Measurements from ENCODE around the gene CYP27C1. TPM values are rescaled to one million over a fixed set of nuclear protein-coding genes. Genes with fewer than 3 reads are reported as not detected.
"Not testable (repeated sequence)": the region's sequence is repeated elsewhere in the genome, so short reads cannot be mapped to it uniquely, and the experiment has no call there.

Gene CYP27C1
- total RNA-seq, 4 donors from 2014 or later: 1.8 to 12.7 (median 2.9) TPM

GRCh38 chr2:127226520-127227263, 6.6 kb upstream of the CYP27C1 start:
- TF ChIP-seq CTCF (IDR thresholded peaks at IDR 0.05): no peak
- no peak for TF ChIP-seq EP300 (IDR thresholded peaks at IDR 0.05)
- no peak for TF ChIP-seq POLR2AphosphoS5 (IDR thresholded peaks at IDR 0.05)
- no peak for TF ChIP-seq POLR2A (IDR thresholded peaks at IDR 0.05)
- Histone ChIP-seq H3K27ac (peak overlapping the region; percentile 25), H3K36me3 (no peaks in the 10 kb centered on the region), H3K4me3 (peak overlapping the region; percentile 20), H3K27me3 (no peaks in the 10 kb centered on the region), H3K4me1 (peaks cover 17% of the 10 kb centered on the region), H3K9me3 (no peaks in the 10 kb centered on the region)
- 29% methylated on average over 10 of the region's 10 CpGs for WGBS
- DNase-seq (ENCODE audit: low spot score in 2 of 2): no peak

GRCh38 chr2:127226132-127226519, 6.0 kb upstream of the CYP27C1 start:
- peaks cover 3% of the 10 kb centered on the region for H3K27me3 ChIP-seq
- no peak for DNase-seq (ENCODE audit: low spot score in 2 of 2)
- H3K4me1 ChIP-seq: peaks cover 17% of the 10 kb centered on the region
- peak overlapping the region; percentile 25 for H3K27ac ChIP-seq
- H3K4me3 ChIP-seq: peak overlapping the region; percentile 20
- H3K36me3 ChIP-seq: no peaks in the 10 kb centered on the region
- no peaks in the 10 kb centered on the region for H3K9me3 ChIP-seq
- no peak for TF ChIP-seq EP300 (IDR thresholded peaks at IDR 0.05)
- no peak for TF ChIP-seq CTCF (IDR thresholded peaks at IDR 0.05)
- no peak for TF ChIP-seq POLR2AphosphoS5 (IDR thresholded peaks at IDR 0.05)
- TF ChIP-seq POLR2A (IDR thresholded peaks at IDR 0.05): no peak
- 55% methylated on average over 9 of the region's 9 CpGs for WGBS

- no peak for TF ChIP-seq POLR2AphosphoS5 (IDR thresholded peaks at IDR 0.05)
- TF ChIP-seq POLR2A (IDR thresholded peaks at IDR 0.05): no peak
- no peak for TF ChIP-seq EP300 (IDR thresholded peaks at IDR 0.05)
- TF ChIP-seq CTCF (IDR thresholded peaks at IDR 0.05): no peak
- H3K4me1 ChIP-seq: peaks cover 23% of the 10 kb centered on the region
- no peaks in the 10 kb centered on the region for H3K9me3 ChIP-seq
- no peak for DNase-seq (ENCODE audit: low spot score in 2 of 2)
- H3K27ac ChIP-seq: peak overlapping the region; percentile 17
- WGBS: 56% methylated on average over 12 of the region's 12 CpGs
- H3K4me3 ChIP-seq: no peak overlapping the region
- H3K36me3 ChIP-seq: no peaks in the 10 kb centered on the region
- peaks cover 6% of the 10 kb centered on the region for H3K27me3 ChIP-seq
These were observed 5.3 kb upstream of the CYP27C1 start for GRCh38 chr2:127225186-127225960.

- DNase-seq (ENCODE audit: low spot score in 2 of 2); H3K27ac ChIP-seq; H3K4me3 ChIP-seq; H3K36me3 ChIP-seq; H3K9me3 ChIP-seq: not testable (repeated sequence)
- 73% methylated on average over 5 of the region's 5 CpGs for WGBS
- Histone ChIP-seq H3K4me1 (peaks cover 33% of the 10 kb centered on the region), H3K27me3 (peaks cover 13% of the 10 kb centered on the region)
These were observed 4.0 kb upstream of the CYP27C1 start for GRCh38 chr2:127224135-127224534.

GRCh38 chr2:127220768-127221527, 849 bp upstream of the CYP27C1 start:
- no peak for DNase-seq (ENCODE audit: low spot score in 2 of 2)
- Histone ChIP-seq H3K36me3 (no peaks in the 10 kb centered on the region), H3K4me3 (peak overlapping the region; percentile 62), H3K4me1 (peaks cover 43% of the 10 kb centered on the region), H3K27ac (no peak overlapping the region), H3K27me3 (peaks cover 28% of the 10 kb centered on the region), H3K9me3 (no peaks in the 10 kb centered on the region)
- WGBS: 61% methylated on average over 31 of the region's 31 CpGs
- TF ChIP-seq POLR2A (IDR thresholded peaks at IDR 0.05): no peak
- TF ChIP-seq EP300 (IDR thresholded peaks at IDR 0.05): no peak
- TF ChIP-seq CTCF (IDR thresholded peaks at IDR 0.05): no peak
- no peak for TF ChIP-seq POLR2AphosphoS5 (IDR thresholded peaks at IDR 0.05)
